IMR-90 (cell line): ENCODE data around the gene MYF6. TPM values are rescaled to one million over a fixed set of nuclear protein-coding genes. Genes with fewer than 3 reads are reported as not detected.

ENCODE experiments used
- ATAC-seq: fragments of 200-7000 bp; cut with Tn5 transposase; 2 replicates; pipeline ENCODE4 v1.9.1; 2020; ENCODE audit warnings: low read depth, mild to moderate bottlenecking, moderate library complexity
- BruUV-seq: library from RNA; stranded (reverse); fragments of 400-500 nt; replicated peaks from 2 replicates; lab custom pipeline; 2021; lab: Mats Ljungman, UMichigan
- CTCF ChIA-PET: fragments of 300-600 bp; formaldehyde crosslinking; extraction: SDS; loops from one replicate; lab custom pipeline; 2021; ENCODE audit warnings: antibody characterized with exemption; lab: Yijun Ruan, JAX
- POLR2A ChIA-PET: fragments of 300-600 bp; sonication (Branson Sonifier 250); formaldehyde crosslinking; loops from one replicate; lab custom pipeline; 2022; ENCODE audit warnings: antibody characterized with exemption; ENCODE audit not compliant: unreplicated experiment; lab: Charles Lee
- DNase-seq: peaks from one replicate; pipeline ENCODE4 v3.0.0; 2013
- H2AFZ ChIP-seq: replicated peaks from 2 replicates; pipeline ENCODE3; 2013; ENCODE audit warnings: low read length, mild to moderate bottlenecking; ENCODE audit not compliant: poor library complexity
- H2AK5ac ChIP-seq: 2 replicates; pipeline ENCODE4 v1.6.1; 2013; ENCODE audit warnings: low read depth, low read length, inconsistent platforms
- H2AK9ac ChIP-seq: replicated peaks from 2 replicates; pipeline ENCODE3; 2013; ENCODE audit warnings: mild to moderate bottlenecking, low read depth, low read length, moderate library complexity; ENCODE audit not compliant: poor library complexity
- H2BK120ac ChIP-seq: 2 replicates; pipeline ENCODE4 v1.6.1; 2013; ENCODE audit warnings: low read depth, low read length, inconsistent platforms
- H2BK15ac ChIP-seq: 3 replicates; pipeline ENCODE4 v1.6.1; 2013; ENCODE audit warnings: low read depth, low read length, inconsistent platforms
- H2BK20ac ChIP-seq: 2 replicates; pipeline ENCODE4 v1.6.1; 2013; ENCODE audit warnings: low read depth, mild to moderate bottlenecking, inconsistent platforms, low read length, moderate library complexity
- H2BK5ac ChIP-seq: 2 replicates; pipeline ENCODE4 v1.6.1; 2013; ENCODE audit warnings: mild to moderate bottlenecking, low read depth, low read length, inconsistent platforms; ENCODE audit not compliant: poor library complexity, severe bottlenecking
- H3K14ac ChIP-seq: replicated peaks from 2 replicates; pipeline ENCODE4 v1.6.1; 2013; ENCODE audit warnings: low read depth, low read length, inconsistent platforms
- H3K18ac ChIP-seq: 2 replicates; pipeline ENCODE4 v1.6.1; 2013; ENCODE audit warnings: low read depth, low read length, control low read depth
- H3K23ac ChIP-seq: 2 replicates; pipeline ENCODE4 v1.6.1; 2013; ENCODE audit warnings: low read depth, low read length, inconsistent platforms
- H3K27ac ChIP-seq: 2 replicates; pipeline ENCODE4 v1.5.1; 2013; ENCODE audit warnings: mild to moderate bottlenecking, control low read depth, low read length; ENCODE audit not compliant: insufficient read depth
- H3K27me3 ChIP-seq: 2 replicates; pipeline ENCODE4 v1.6.1; 2013; ENCODE audit warnings: low read length; ENCODE audit not compliant: control insufficient read depth, insufficient read depth
- H3K36me3 ChIP-seq: 2 replicates; pipeline ENCODE4 v1.6.1; 2013; ENCODE audit warnings: low read length, mixed read lengths; ENCODE audit not compliant: control insufficient read depth, insufficient read depth
- H3K4ac ChIP-seq: 2 replicates; pipeline ENCODE4 v1.6.1; 2013; ENCODE audit warnings: low read depth, low read length, inconsistent platforms
- H3K4me1 ChIP-seq: 2 replicates; pipeline ENCODE4 v1.6.1; 2013; ENCODE audit warnings: low read length, mixed read lengths; ENCODE audit not compliant: control insufficient read depth, insufficient read depth
- H3K4me2 ChIP-seq: 2 replicates; pipeline ENCODE4 v1.6.1; 2013; ENCODE audit warnings: low read depth, mild to moderate bottlenecking, control low read depth, low read length, moderate library complexity
- H3K4me3 ChIP-seq: 2 replicates; pipeline ENCODE4 v1.5.1; 2013; ENCODE audit warnings: low read depth, mild to moderate bottlenecking, control low read depth, low read length, moderate library complexity; ENCODE audit not compliant: insufficient read depth
- H3K56ac ChIP-seq: 2 replicates; pipeline ENCODE4 v1.6.1; 2013; ENCODE audit warnings: low read length, inconsistent platforms; ENCODE audit not compliant: insufficient read depth; ENCODE audit errors: extremely low read depth
- H3K79me1 ChIP-seq, 2 experiments: 2 replicates each; pipeline ENCODE4 v1.6.1; 2013; ENCODE audit warnings: low read length in 2 of 2, inconsistent platforms in 1 of 2, low read depth in 1 of 2
- H3K9ac ChIP-seq: 2 replicates; pipeline ENCODE4 v1.6.1; 2013; ENCODE audit warnings: low read depth, low read length, control low read depth
- H3K9me1 ChIP-seq: 2 replicates; pipeline ENCODE4 v1.6.1; 2013; ENCODE audit warnings: low read length, inconsistent platforms; ENCODE audit not compliant: insufficient read depth
- H3K9me3 ChIP-seq: 2 replicates; pipeline ENCODE4 v1.6.1; 2013; ENCODE audit warnings: low read length; ENCODE audit not compliant: control insufficient read depth, insufficient read depth
- H4K20me1 ChIP-seq: 2 replicates; pipeline ENCODE4 v1.6.1; 2013; ENCODE audit warnings: low read length, inconsistent platforms; ENCODE audit not compliant: insufficient read depth
- H4K5ac ChIP-seq: 2 replicates; pipeline ENCODE4 v1.6.1; 2013; ENCODE audit warnings: mild to moderate bottlenecking, low read depth, low read length, control low read depth
- H4K8ac ChIP-seq, 2 experiments: 2 replicates each; pipeline ENCODE4 v1.6.1; 2013; ENCODE audit warnings: low read depth in 2 of 2, low read length in 2 of 2, control low read depth in 1 of 2, inconsistent platforms in 1 of 2
- H4K91ac ChIP-seq: 2 replicates; pipeline ENCODE4 v1.6.1; 2013; ENCODE audit warnings: low read depth, low read length, inconsistent platforms; ENCODE audit not compliant: insufficient read depth
- BHLHE40 ChIP-seq: fragments of 150-350 bp; IDR thresholded peaks from 2 replicates; pipeline ENCODE4 v1.6.1; 2016; ENCODE audit warnings: mild to moderate bottlenecking, low read depth, low read length
- CEBPB ChIP-seq: IDR thresholded peaks from 2 replicates; pipeline ENCODE4 v1.6.1; 2012; ENCODE audit warnings: low read depth, low read length, improper control_type of control experiment
- CHD1 ChIP-seq: IDR thresholded peaks from 2 replicates; pipeline ENCODE4 v1.6.1; 2012; ENCODE audit warnings: low read depth, low read length, improper control_type of control experiment
- FOS ChIP-seq: fragments of 150-350 bp; IDR thresholded peaks from 2 replicates; pipeline ENCODE4 v1.6.1; 2016; ENCODE audit warnings: low read depth, low read length
- MAFK ChIP-seq: IDR thresholded peaks from 2 replicates; pipeline ENCODE4 v1.6.1; 2012; ENCODE audit warnings: low read depth, low read length, improper control_type of control experiment
- MAZ ChIP-seq: IDR thresholded peaks from 2 replicates; pipeline ENCODE4 v1.6.1; 2012; ENCODE audit warnings: low read depth, mild to moderate bottlenecking, low read length, improper control_type of control experiment, moderate library complexity, borderline replicate concordance
- MXI1 ChIP-seq: IDR thresholded peaks from 2 replicates; pipeline ENCODE4 v1.6.1; 2012; ENCODE audit warnings: low read depth, mild to moderate bottlenecking, low read length, moderate library complexity, borderline replicate concordance
- NFE2L2 ChIP-seq: fragments of 150-350 bp; IDR thresholded peaks from 2 replicates; pipeline ENCODE4 v1.6.1; 2016; ENCODE audit warnings: low read depth, mild to moderate bottlenecking, low read length
- POLR2A ChIP-seq: IDR thresholded peaks from 2 replicates; pipeline ENCODE4 v1.6.1; 2012; ENCODE audit warnings: mild to moderate bottlenecking, low read depth, low read length
- RAD21 ChIP-seq: IDR thresholded peaks from 2 replicates; pipeline ENCODE4 v1.6.1; 2012; ENCODE audit warnings: low read length, improper control_type of control experiment
- RCOR1 ChIP-seq: IDR thresholded peaks from 2 replicates; pipeline ENCODE4 v1.6.1; 2012; ENCODE audit warnings: mild to moderate bottlenecking, low read length, improper control_type of control experiment; ENCODE audit not compliant: insufficient replicate concordance
- RFX5 ChIP-seq: IDR thresholded peaks from 2 replicates; pipeline ENCODE4 v1.8.0; 2012; ENCODE audit warnings: low read depth, mild to moderate bottlenecking, low read length, moderate library complexity
- SMC3 ChIP-seq: fragments of 150-350 bp; IDR thresholded peaks from 2 replicates; pipeline ENCODE4 v1.6.1; 2016; ENCODE audit warnings: low read depth, mild to moderate bottlenecking, antibody characterized with exemption, low read length, moderate library complexity
- WGBS, 2 experiments: methylation state at CpG; one replicate each; pipeline versions ENCODE4 v1.1.5 to v1.1.7; 2013; ENCODE audit warnings: missing lambda C conversion rate in 2 of 2; ENCODE audit not compliant: insufficient read length in 1 of 2; ENCODE audit errors: extremely low coverage in 2 of 2; 5-methylcytosine and 5-hydroxymethylcytosine counted together
- dilution Hi-C: fragments of 300-500 bp; cut with HindIII; formaldehyde crosslinking; loops from one replicate; pipeline ENCODE4 v1.14.3; 2018; ENCODE audit warnings: low sequenced_read_pairs; ENCODE audit not compliant: unreplicated experiment
- in situ Hi-C: fragments of 300-500 bp; cut with MboI; formaldehyde crosslinking; loops from 3 replicates; pipeline ENCODE4 v1.14.3; 2019; ENCODE audit warnings: low sequenced_read_pairs, inconsistent platforms, mixed read lengths
- intact Hi-C: fragments of 100-400 bp; cut with micrococcal nuclease; formaldehyde crosslinking; loops from 2 replicates; pipeline ENCODE4 v1.10.0; 2022
- polyA plus RNA-seq, 3 experiments: library from polyadenylated mRNA; depleted of rRNA; stranded (reverse); fragments of >200 nt; gene quantifications; 2 replicates each; pipeline ENCODE4 v1.2.3, GENCODE V29; 2012; ENCODE audit warnings: low replicate concordance in 1 of 3
- total RNA-seq: library from RNA; depleted of rRNA; stranded (reverse); fragments of >200 nt; gene quantifications from 2 replicates; pipeline ENCODE4 v1.2.3, GENCODE V29; 2012
- TF ChIP-seq, protein P1 (sequence below): fragments of 150-350 bp; IDR thresholded peaks from 2 replicates; pipeline ENCODE4 v1.6.1; 2017; ENCODE audit warnings: mild to moderate bottlenecking, antibody characterized with exemption, low read length, low read depth
- TF ChIP-seq, protein P2 (sequence below): fragments of 150-350 bp; IDR thresholded peaks from 2 replicates; pipeline ENCODE4 v1.6.1; 2016; ENCODE audit warnings: low read depth, mild to moderate bottlenecking, low read length, moderate library complexity, borderline replicate concordance
- TF ChIP-seq, protein P3 (sequence below): conservative IDR thresholded peaks from 2 replicates; pipeline ENCODE4 v1.5.1; 2012; ENCODE audit warnings: mild to moderate bottlenecking, low read depth, low read length, improper control_type of control experiment

Gene MYF6
- total and polyA plus RNA-seq, 2 of the 4 experiments (the other 2 are of a cell fraction) = not detected

DNA sequence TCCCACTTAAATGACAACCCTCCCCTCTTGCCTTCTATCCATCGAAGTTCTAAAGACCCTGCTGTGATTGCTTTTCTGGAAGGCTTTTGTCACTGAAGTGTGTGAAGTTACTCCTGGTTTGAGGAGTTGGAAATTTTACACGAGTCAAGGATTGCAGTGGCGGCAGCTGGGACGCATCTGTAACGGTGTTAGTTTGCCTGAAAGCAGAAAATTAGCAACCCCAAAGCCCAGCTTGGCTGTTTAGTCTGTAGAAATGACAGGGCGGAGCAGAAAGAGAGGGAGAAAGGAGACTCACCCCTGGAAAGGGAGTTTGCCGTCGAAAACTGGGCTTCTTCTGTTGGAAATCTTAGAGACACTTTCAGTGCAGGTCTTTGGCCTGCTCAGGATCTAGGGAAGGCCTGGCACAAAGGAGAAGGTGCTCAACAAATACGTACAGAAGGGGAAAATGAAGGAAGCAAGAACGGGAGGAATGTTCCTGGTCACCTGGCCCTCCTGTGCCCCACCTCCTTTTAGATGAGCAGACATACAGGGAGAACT lies 8.3 kb downstream of the MYF6 start:
- no peaks in the 10 kb centered on the region for H3K79me1 ChIP-seq
- no peak overlapping the region for H3K9ac ChIP-seq
- ATAC-seq = no peak
- CTCF ChIA-PET = no interaction called here
- no peak overlapping the region for H3K14ac ChIP-seq
- H4K8ac ChIP-seq = no peak overlapping the region
- dilution Hi-C loops (no loop called here), intact Hi-C loops (no loop called here), in situ Hi-C loops (no loop called here)
- no peaks in the 10 kb centered on the region for H3K4me1 ChIP-seq
- H3K27ac ChIP-seq = no peak overlapping the region
- H3K4me2 ChIP-seq = no peak overlapping the region
- H3K4me3 ChIP-seq = no peak overlapping the region
- no peak overlapping the region for H3K56ac ChIP-seq
- no peak overlapping the region for H3K23ac ChIP-seq
- no peak overlapping the region for H2BK120ac ChIP-seq
- no peak for TF ChIP-seq RCOR1
- TF ChIP-seq RAD21 = no peak
- TF ChIP-seq NFE2L2 = no peak
- no peak for TF ChIP-seq RFX5
- TF ChIP-seq, protein P1, sequence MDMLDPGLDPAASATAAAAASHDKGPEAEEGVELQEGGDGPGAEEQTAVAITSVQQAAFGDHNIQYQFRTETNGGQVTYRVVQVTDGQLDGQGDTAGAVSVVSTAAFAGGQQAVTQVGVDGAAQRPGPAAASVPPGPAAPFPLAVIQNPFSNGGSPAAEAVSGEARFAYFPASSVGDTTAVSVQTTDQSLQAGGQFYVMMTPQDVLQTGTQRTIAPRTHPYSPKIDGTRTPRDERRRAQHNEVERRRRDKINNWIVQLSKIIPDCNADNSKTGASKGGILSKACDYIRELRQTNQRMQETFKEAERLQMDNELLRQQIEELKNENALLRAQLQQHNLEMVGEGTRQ = no peak
- TF ChIP-seq, protein P2, sequence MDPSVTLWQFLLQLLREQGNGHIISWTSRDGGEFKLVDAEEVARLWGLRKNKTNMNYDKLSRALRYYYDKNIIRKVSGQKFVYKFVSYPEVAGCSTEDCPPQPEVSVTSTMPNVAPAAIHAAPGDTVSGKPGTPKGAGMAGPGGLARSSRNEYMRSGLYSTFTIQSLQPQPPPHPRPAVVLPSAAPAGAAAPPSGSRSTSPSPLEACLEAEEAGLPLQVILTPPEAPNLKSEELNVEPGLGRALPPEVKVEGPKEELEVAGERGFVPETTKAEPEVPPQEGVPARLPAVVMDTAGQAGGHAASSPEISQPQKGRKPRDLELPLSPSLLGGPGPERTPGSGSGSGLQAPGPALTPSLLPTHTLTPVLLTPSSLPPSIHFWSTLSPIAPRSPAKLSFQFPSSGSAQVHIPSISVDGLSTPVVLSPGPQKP = no peak
- TF ChIP-seq FOS = no peak
- TF ChIP-seq POLR2A = no peak
- no peak for TF ChIP-seq CHD1
- no peak for TF ChIP-seq MAFK
- TF ChIP-seq, protein P3, sequence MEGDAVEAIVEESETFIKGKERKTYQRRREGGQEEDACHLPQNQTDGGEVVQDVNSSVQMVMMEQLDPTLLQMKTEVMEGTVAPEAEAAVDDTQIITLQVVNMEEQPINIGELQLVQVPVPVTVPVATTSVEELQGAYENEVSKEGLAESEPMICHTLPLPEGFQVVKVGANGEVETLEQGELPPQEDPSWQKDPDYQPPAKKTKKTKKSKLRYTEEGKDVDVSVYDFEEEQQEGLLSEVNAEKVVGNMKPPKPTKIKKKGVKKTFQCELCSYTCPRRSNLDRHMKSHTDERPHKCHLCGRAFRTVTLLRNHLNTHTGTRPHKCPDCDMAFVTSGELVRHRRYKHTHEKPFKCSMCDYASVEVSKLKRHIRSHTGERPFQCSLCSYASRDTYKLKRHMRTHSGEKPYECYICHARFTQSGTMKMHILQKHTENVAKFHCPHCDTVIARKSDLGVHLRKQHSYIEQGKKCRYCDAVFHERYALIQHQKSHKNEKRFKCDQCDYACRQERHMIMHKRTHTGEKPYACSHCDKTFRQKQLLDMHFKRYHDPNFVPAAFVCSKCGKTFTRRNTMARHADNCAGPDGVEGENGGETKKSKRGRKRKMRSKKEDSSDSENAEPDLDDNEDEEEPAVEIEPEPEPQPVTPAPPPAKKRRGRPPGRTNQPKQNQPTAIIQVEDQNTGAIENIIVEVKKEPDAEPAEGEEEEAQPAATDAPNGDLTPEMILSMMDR = no peak
- TF ChIP-seq MAZ = no peak
- no peak for TF ChIP-seq CEBPB
- no peak for TF ChIP-seq MXI1
- TF ChIP-seq SMC3 = no peak
- TF ChIP-seq BHLHE40 = no peak
- no peak overlapping the region for H4K5ac ChIP-seq
- H2BK15ac ChIP-seq = no peak overlapping the region
- no peaks in the 10 kb centered on the region for H3K9me1 ChIP-seq
- no peaks in the 10 kb centered on the region for H3K27me3 ChIP-seq
- H3K4ac ChIP-seq = no peak overlapping the region
- no peak overlapping the region for H2AK9ac ChIP-seq
- no peak overlapping the region for H2AK5ac ChIP-seq
- H3K9me3 ChIP-seq = no peaks in the 10 kb centered on the region
- POLR2A ChIA-PET = no interaction called here
- H2AFZ ChIP-seq = peak overlapping the region; percentile 8
- no peak overlapping the region for H3K18ac ChIP-seq
- no peak overlapping the region for H2BK20ac ChIP-seq
- no peak overlapping the region for H4K91ac ChIP-seq
- no peaks in the 10 kb centered on the region for H4K20me1 ChIP-seq
- no peak overlapping the region for H2BK5ac ChIP-seq
- no peak for DNase-seq
- H3K36me3 ChIP-seq = no peaks in the 10 kb centered on the region
- 40% methylated on average over 2 of the region's 10 CpGs; no CpG with 5 or more reads in 1 of the 2 experiments for WGBS, 2 experiments
- BruUV-seq = no TSS peak
